PC-3 (cell line): ENCODE measurements around the gene SHLD2. TPM values are rescaled to one million over a fixed set of nuclear protein-coding genes. Genes with fewer than 3 reads are reported as not detected.

Experiments used
- ATAC-seq: fragments of 200-7000 bp; cut with Tn5 transposase; 2 replicates; pipeline ENCODE4 v1.9.1; 2020; ENCODE audit warnings: mild to moderate bottlenecking, moderate library complexity
- BruUV-seq: library from RNA; stranded (reverse); fragments of 400-500 nt; replicated peaks from 2 replicates; lab custom pipeline; 2021; lab: Mats Ljungman, UMichigan
- CTCF ChIA-PET: fragments of 300-600 bp; sonication (Branson Sonifier 250); formaldehyde crosslinking; loops from one replicate; lab custom pipeline; 2022; ENCODE audit warnings: antibody characterized with exemption; lab: Charles Lee
- POLR2A ChIA-PET: fragments of 300-600 bp; sonication (Branson Sonifier 250); formaldehyde crosslinking; loops from one replicate; lab custom pipeline; 2022; ENCODE audit warnings: antibody characterized with exemption; ENCODE audit not compliant: unreplicated experiment; lab: Charles Lee
- DNase-seq: peaks from one replicate; pipeline ENCODE4 v3.0.0-alpha.2; 2015
- H2AFZ ChIP-seq: fragments of 300-600 bp; sonication (generic); 2 replicates; pipeline ENCODE4 v1.6.0; 2016; ENCODE audit warnings: antibody characterized with exemption, low read length
- H3F3A ChIP-seq: fragments of 300-600 bp; sonication (generic); one replicate; pipeline ENCODE4 v1.6.0; 2017; ENCODE audit warnings: antibody characterized with exemption, low read length, control low read depth, mild to moderate bottlenecking; ENCODE audit not compliant: unreplicated experiment
- H3K27ac ChIP-seq: fragments of 300-600 bp; sonication (generic); 2 replicates; pipeline ENCODE4 v1.5.1; 2016; ENCODE audit warnings: mild to moderate bottlenecking, low read length
- H3K27me3 ChIP-seq: fragments of 300-600 bp; sonication (generic); 2 replicates; pipeline ENCODE4 v1.6.1; 2016; ENCODE audit warnings: low read length, mixed read lengths
- H3K36me3 ChIP-seq: fragments of 300-600 bp; sonication (generic); 2 replicates; pipeline ENCODE4 v1.6.1; 2016; ENCODE audit warnings: low read depth, mixed run types, low read length, mixed read lengths
- H3K4me1 ChIP-seq: fragments of 300-600 bp; sonication (generic); 2 replicates; pipeline ENCODE4 v1.5.1; 2016; ENCODE audit warnings: low read length; ENCODE audit not compliant: insufficient read depth
- H3K4me2 ChIP-seq: fragments of 300-600 bp; sonication (generic); 2 replicates; pipeline ENCODE4 v1.6.0; 2016; ENCODE audit warnings: low read length
- H3K4me3 ChIP-seq: fragments of 300-600 bp; sonication (generic); 2 replicates; pipeline ENCODE4 v1.5.1; 2016; ENCODE audit warnings: mild to moderate bottlenecking, low read length, mixed read lengths
- H3K79me2 ChIP-seq: fragments of 300-600 bp; sonication (generic); 2 replicates; pipeline ENCODE4 v1.6.1; 2017; ENCODE audit warnings: low read length, mixed read lengths
- H3K9ac ChIP-seq: fragments of 300-600 bp; sonication (generic); 2 replicates; pipeline ENCODE4 v1.6.0; 2016; ENCODE audit warnings: mild to moderate bottlenecking, low read length
- H3K9me2 ChIP-seq: fragments of 300-600 bp; sonication (generic); replicated peaks from 2 replicates; pipeline ENCODE4 v1.6.1; 2016; ENCODE audit warnings: mixed run types, low read length, mixed read lengths
- H3K9me3 ChIP-seq: fragments of 300-600 bp; sonication (generic); 2 replicates; pipeline ENCODE4 v1.6.1; 2016; ENCODE audit warnings: low read length, mixed read lengths
- H4K20me1 ChIP-seq: fragments of 300-600 bp; sonication (generic); 2 replicates; pipeline ENCODE4 v1.6.1; 2016; ENCODE audit warnings: low read length, mixed read lengths
- EZH2 ChIP-seq: fragments of 300-600 bp; sonication (generic); IDR thresholded peaks from one replicate; pipeline ENCODE4 v1.6.1; 2017; ENCODE audit warnings: antibody characterized with exemption, mild to moderate bottlenecking, low read length; ENCODE audit not compliant: unreplicated experiment
- EZH2phosphoT487 ChIP-seq: fragments of 300-600 bp; sonication (generic); IDR thresholded peaks from 2 replicates; pipeline ENCODE4 v1.6.1; 2018; ENCODE audit warnings: mild to moderate bottlenecking, antibody characterized with exemption, low read length, borderline replicate concordance
- intact Hi-C: fragments of 100-400 bp; cut with micrococcal nuclease; formaldehyde crosslinking; loops from 2 replicates; pipeline ENCODE4 v1.9.0; 2023
- total RNA-seq: library from RNA; depleted of rRNA; stranded (reverse); fragments of >200 nt; gene quantifications from 2 replicates; pipeline ENCODE4 v1.2.3, GENCODE V29; 2014
- TF ChIP-seq, protein P1 (sequence below): fragments of 300-600 bp; sonication (generic); conservative IDR thresholded peaks from 2 replicates; pipeline ENCODE4 v1.5.1; 2017; ENCODE audit warnings: antibody characterized with exemption, low read depth, mild to moderate bottlenecking, low read length

Gene SHLD2
- total RNA-seq, 1 experiment from 2014 or later, result 16.0 TPM

DNA sequence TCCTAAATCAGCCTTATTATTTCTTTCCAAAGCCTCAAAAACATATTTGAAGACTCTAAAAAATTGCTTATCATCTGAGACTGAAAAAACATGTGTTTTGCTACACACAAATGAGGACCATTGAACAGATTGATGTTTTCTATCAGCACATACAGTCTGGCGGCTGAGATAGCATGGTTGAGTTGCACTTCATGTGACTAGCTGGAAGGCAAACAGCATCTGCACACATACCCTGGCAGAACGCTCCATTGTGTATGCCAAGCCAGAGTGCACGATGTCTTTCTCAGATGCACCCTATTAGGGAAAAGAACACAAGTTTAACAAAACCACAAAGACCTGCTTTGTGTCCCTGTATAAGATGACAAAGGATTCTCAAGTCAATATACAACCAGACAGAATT is 41.9 kb upstream of the SHLD2 start:
- H3K27me3 ChIP-seq, result no peaks in the 10 kb centered on the region
- BruUV-seq, result no TSS peak
- intact Hi-C loops, result no loop called here
- H3K27ac ChIP-seq, result no peak overlapping the region
- no peaks in the 10 kb centered on the region for H3K79me2 ChIP-seq
- H3K9ac ChIP-seq, result no peak overlapping the region
- peaks cover 12% of the 10 kb centered on the region; the same call in 1 of the 2 replicates for H3K36me3 ChIP-seq
- no peaks in the 10 kb centered on the region for H3K9me3 ChIP-seq
- ChIA-PET CTCF (no interaction called here), POLR2A (no interaction called here)
- no peak overlapping the region for H3K4me2 ChIP-seq
- no peaks in the 10 kb centered on the region for H3K9me2 ChIP-seq
- H3K4me1 ChIP-seq, result no peaks in the 10 kb centered on the region
- no peaks in the 10 kb centered on the region for H4K20me1 ChIP-seq
- no peak for DNase-seq
- H3K4me3 ChIP-seq, result no peak overlapping the region
- no peaks in the 10 kb centered on the region for H3F3A ChIP-seq
- ATAC-seq, result no peak
- no peak overlapping the region for H2AFZ ChIP-seq
- TF ChIP-seq, protein P1, sequence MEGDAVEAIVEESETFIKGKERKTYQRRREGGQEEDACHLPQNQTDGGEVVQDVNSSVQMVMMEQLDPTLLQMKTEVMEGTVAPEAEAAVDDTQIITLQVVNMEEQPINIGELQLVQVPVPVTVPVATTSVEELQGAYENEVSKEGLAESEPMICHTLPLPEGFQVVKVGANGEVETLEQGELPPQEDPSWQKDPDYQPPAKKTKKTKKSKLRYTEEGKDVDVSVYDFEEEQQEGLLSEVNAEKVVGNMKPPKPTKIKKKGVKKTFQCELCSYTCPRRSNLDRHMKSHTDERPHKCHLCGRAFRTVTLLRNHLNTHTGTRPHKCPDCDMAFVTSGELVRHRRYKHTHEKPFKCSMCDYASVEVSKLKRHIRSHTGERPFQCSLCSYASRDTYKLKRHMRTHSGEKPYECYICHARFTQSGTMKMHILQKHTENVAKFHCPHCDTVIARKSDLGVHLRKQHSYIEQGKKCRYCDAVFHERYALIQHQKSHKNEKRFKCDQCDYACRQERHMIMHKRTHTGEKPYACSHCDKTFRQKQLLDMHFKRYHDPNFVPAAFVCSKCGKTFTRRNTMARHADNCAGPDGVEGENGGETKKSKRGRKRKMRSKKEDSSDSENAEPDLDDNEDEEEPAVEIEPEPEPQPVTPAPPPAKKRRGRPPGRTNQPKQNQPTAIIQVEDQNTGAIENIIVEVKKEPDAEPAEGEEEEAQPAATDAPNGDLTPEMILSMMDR, result no peak
- TF ChIP-seq EZH2 (no peak), EZH2phosphoT487 (no peak)

DNA sequence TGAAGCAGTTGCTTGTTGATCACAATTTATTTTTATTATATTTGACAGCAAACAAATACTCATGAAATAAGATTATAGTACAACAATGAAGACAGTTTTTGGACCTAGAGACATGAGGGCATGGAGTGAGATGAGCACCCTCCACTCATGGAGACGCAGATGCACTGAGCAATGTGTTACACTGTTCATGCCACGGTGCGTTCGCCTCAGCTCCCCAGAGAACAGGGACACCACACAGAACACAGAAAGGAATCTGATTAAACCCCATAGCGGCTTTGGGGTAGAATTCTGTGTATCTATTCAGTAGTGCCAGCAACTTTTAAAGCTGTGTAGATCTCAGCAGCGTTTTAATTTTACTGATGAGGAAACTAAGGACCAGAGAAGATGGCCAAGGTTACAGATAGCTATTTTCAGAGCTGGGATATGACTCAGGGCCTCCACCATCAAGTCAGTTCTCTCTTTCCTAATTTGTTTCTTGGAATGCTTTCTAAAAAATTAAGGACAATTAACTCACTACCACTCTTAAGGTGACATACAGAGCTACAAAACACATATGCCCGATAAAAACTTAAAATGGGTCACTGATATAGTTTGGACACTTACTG is 41.3 kb upstream of the SHLD2 start:
- no peaks in the 10 kb centered on the region for H3K9me2 ChIP-seq
- BruUV-seq, result no TSS peak
- POLR2A ChIA-PET, result no interaction called here

More for the DNA sequence above, 41.3 kb upstream of the SHLD2 start:
- Histone ChIP-seq H3K27me3 (no peaks in the 10 kb centered on the region), H2AFZ (no peak overlapping the region), H4K20me1 (no peaks in the 10 kb centered on the region), H3K27ac (no peak overlapping the region), H3K36me3 (peaks cover 12% of the 10 kb centered on the region; the same call in 1 of the 2 replicates), H3K9me3 (no peaks in the 10 kb centered on the region), H3K9ac (no peak overlapping the region), H3K4me3 (no peak overlapping the region), H3K4me1 (no peaks in the 10 kb centered on the region), H3F3A (no peaks in the 10 kb centered on the region), H3K79me2 (no peaks in the 10 kb centered on the region), H3K4me2 (no peak overlapping the region)
- intact Hi-C loops, result no loop called here
- DNase-seq (no peak), ATAC-seq (no peak)
- CTCF ChIA-PET, result no interaction called here
- TF ChIP-seq, protein P1, result no peak
- TF ChIP-seq EZH2phosphoT487 (no peak), EZH2 (no peak)
